ENCODE measurements around the gene FAM171A2.
"Not testable (repeated sequence)": the region's sequence is repeated elsewhere in the genome, so short reads cannot be mapped to it uniquely, and the experiment has no call there.

Gene FAM171A2

DNA sequence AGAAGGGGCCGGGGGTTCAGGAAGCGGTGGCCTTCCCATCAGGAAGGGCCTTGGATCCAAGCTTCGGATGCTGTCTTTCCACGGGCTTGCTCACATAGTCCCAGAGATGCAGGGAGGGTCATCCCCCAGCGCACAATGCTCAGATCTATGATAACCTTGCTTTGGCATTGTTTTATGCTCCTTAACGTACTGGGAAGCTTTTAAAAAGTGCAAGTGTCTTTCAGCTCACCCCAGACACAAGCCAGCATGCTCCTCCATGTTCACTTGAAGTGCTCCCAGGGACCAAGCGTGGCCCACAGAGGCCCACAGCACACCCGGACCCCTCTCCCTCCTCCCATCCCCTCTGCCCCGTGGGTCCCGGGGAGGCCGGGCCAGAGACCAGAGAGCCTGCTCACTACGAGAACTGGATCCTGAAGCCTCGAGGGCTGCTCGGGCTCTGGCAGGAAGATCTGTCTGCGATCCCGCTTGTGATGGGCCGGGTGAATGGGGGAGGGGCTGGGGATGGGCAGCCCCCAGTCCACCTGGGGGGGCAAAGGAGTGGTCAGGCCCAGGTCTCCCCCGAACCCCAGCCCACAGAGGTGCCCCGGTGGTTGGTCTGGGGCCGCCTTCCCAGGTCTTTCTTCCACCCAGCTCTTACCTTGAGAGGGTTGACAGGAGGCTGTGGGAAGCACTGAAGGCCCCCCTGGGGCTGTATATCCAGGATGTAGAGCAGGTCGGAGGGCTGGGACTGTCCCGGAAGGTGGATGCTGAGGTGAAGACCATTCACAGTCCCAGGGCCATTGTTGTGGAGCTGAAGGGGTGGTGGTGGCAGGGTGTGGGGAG, 11.8 kb upstream of the FAM171A2 start:
- H3K27ac ChIP-seq: no peak overlapping the region
- TF ChIP-seq, protein P1, sequence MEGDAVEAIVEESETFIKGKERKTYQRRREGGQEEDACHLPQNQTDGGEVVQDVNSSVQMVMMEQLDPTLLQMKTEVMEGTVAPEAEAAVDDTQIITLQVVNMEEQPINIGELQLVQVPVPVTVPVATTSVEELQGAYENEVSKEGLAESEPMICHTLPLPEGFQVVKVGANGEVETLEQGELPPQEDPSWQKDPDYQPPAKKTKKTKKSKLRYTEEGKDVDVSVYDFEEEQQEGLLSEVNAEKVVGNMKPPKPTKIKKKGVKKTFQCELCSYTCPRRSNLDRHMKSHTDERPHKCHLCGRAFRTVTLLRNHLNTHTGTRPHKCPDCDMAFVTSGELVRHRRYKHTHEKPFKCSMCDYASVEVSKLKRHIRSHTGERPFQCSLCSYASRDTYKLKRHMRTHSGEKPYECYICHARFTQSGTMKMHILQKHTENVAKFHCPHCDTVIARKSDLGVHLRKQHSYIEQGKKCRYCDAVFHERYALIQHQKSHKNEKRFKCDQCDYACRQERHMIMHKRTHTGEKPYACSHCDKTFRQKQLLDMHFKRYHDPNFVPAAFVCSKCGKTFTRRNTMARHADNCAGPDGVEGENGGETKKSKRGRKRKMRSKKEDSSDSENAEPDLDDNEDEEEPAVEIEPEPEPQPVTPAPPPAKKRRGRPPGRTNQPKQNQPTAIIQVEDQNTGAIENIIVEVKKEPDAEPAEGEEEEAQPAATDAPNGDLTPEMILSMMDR (IDR thresholded peaks at IDR 0.05): no peak
- TF ChIP-seq ZFX (IDR thresholded peaks at IDR 0.05; ENCODE audit: borderline replicate concordance): no peak

- H3K27ac ChIP-seq: no peak overlapping the region
- TF ChIP-seq ZFX (IDR thresholded peaks at IDR 0.05; ENCODE audit: borderline replicate concordance): no peak
- TF ChIP-seq, protein P1 (IDR thresholded peaks at IDR 0.05): no peak
Observed at GRCh38 chr17:44374306-44375195, 10.9 kb upstream of the FAM171A2 start.

DNA sequence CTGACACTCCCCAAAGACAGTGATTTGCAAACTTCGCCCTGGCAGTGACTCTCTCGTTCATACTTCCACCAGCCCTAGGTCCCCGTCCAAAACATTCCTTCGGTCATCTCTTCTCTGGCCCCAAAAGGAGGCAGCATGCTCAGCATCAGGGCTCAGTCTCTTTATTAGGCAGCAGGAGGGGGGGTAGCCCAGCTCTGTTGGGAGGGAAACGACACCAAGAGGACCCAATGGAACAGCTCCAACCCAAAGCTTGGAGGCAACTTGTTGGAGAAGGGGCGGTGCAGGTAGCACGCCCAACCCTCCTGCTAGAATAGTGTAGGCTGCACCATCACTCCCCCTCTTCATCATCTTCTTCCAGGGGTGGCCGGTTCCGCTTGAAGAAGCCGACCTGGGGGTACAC, 8.4 kb upstream of the FAM171A2 start:
- no peak overlapping the region for H3K27ac ChIP-seq
- TF ChIP-seq ZFX (IDR thresholded peaks at IDR 0.05; ENCODE audit: borderline replicate concordance): no peak
- TF ChIP-seq, protein P1 (IDR thresholded peaks at IDR 0.05): no peak

GRCh38 chr17:44369414-44370023, 5.9 kb upstream of the FAM171A2 start:
- H3K27ac ChIP-seq: not testable (repeated sequence)

- not testable (repeated sequence) for H3K27ac ChIP-seq
Observed at GRCh38 chr17:44368391-44369243, 5.0 kb upstream of the FAM171A2 start.

- TF ChIP-seq, protein P1 (IDR thresholded peaks at IDR 0.05): no peak
- no peak for TF ChIP-seq ZFX (IDR thresholded peaks at IDR 0.05; ENCODE audit: borderline replicate concordance)
- 0 out of 2 replicates have a peak overlapping the region, but pooled peaks have one; percentile 12 for H3K27ac ChIP-seq
Observed at GRCh38 chr17:44367231-44367979, 3.8 kb upstream of the FAM171A2 start.

- H3K27ac ChIP-seq: not testable (repeated sequence)
Observed at GRCh38 chr17:44365051-44365450, 1.4 kb upstream of the FAM171A2 start.
